Peyer's patch (tissue), 4 donors: Measurements from ENCODE around the gene ASTL. TPM values are rescaled to one million over a fixed set of nuclear protein-coding genes. Genes with fewer than 3 reads are reported as not detected.

Source experiments
- DNase-seq, 3 donors: peaks; one replicate each; pipeline ENCODE4 v3.0.0-alpha.2; 2017 to 2019
- H3K27ac ChIP-seq, 4 donors: fragments of 200-600 bp; sonication (generic); one replicate each; pipeline ENCODE4 v1.5.1; 2016 to 2019
- H3K27me3 ChIP-seq, 2 donors: fragments of 200-600 bp; sonication (generic); one replicate each; pipeline ENCODE4 v1.5.1; 2019
- H3K36me3 ChIP-seq, 3 donors: fragments of 200-600 bp; sonication (generic); one replicate each; pipeline ENCODE4 v1.5.1; 2016 to 2019
- H3K4me1 ChIP-seq, 4 donors: fragments of 200-600 bp; sonication (generic); one replicate each; pipeline ENCODE4 v1.5.1; 2016 to 2019
- H3K4me3 ChIP-seq, 4 donors: fragments of 200-600 bp; sonication (generic); 1 replicate in 3 of 4; 2 replicates in 1 of 4; pipeline ENCODE4 v1.5.1; 2016 to 2019; ENCODE audit warnings: mild to moderate bottlenecking in 1 of 4
- H3K9me3 ChIP-seq, 4 donors: fragments of 200-600 bp; sonication (generic); one replicate each; pipeline ENCODE4 v1.5.1; 2016 to 2019; ENCODE audit warnings: mild to moderate bottlenecking in 1 of 4
- CTCF ChIP-seq, 6 experiments: fragments of 450-650 bp in 4 of 6; fragments of 200-600 bp in 2 of 6; sonication (generic) in 1 of 6; IDR thresholded peaks; one replicate each; pipeline ENCODE4 v1.5.1; 2017 to 2019; ENCODE audit warnings: antibody characterized with exemption in 6 of 6, mild to moderate bottlenecking in 3 of 6, moderate library complexity in 1 of 6
- POLR2A ChIP-seq, 2 donors: fragments of 450-650 bp; IDR thresholded peaks; one replicate each; pipeline ENCODE4 v1.5.1; 2017; ENCODE audit warnings: antibody characterized with exemption in 2 of 2, mild to moderate bottlenecking in 2 of 2, moderate library complexity in 2 of 2
- total RNA-seq, 4 donors: library from RNA; depleted of rRNA; stranded (reverse); fragments of >200 nt; gene quantifications; one replicate each; pipeline ENCODE4 v1.1.0, GENCODE V29; 2016

ASTL gene
- total RNA-seq, 4 donors from 2014 or later = not detected

GRCh38 chr2:96109931-96110511 is 28.3 kb downstream of the ASTL start:
- H3K36me3 ChIP-seq = no peaks in the 10 kb centered on the region
- H3K4me3 ChIP-seq = no peak overlapping the region
- H3K4me1 ChIP-seq = peaks cover 0 to 6% (median 0%) of the 10 kb centered on the region in 4 donors
- peaks cover 0 to 9% (median 4%) of the 10 kb centered on the region in 4 donors for H3K9me3 ChIP-seq
- H3K27ac ChIP-seq = peak overlapping the region in 1 of 4 donors; percentile 49
- DNase-seq = peak in 1 of 3 donors; percentile 43
- TF ChIP-seq CTCF (IDR thresholded peaks at IDR 0.05) (no peak), POLR2A (IDR thresholded peaks at IDR 0.05) (no peak)
- H3K27me3 ChIP-seq = no peaks in the 10 kb centered on the region

GRCh38 chr2:96109361-96109680 is 29.0 kb downstream of the ASTL start:
- H3K27me3 ChIP-seq = no peaks in the 10 kb centered on the region
- H3K27ac ChIP-seq = peak overlapping the region in 2 of 4 donors; percentile 31 to 49
- peaks cover 0 to 10% (median 4%) of the 10 kb centered on the region in 4 donors for H3K9me3 ChIP-seq
- TF ChIP-seq CTCF (IDR thresholded peaks at IDR 0.05) (no peak), POLR2A (IDR thresholded peaks at IDR 0.05) (no peak)
- DNase-seq = no peak
- peaks cover 0 to 6% (median 0%) of the 10 kb centered on the region in 4 donors for H3K4me1 ChIP-seq
- no peak overlapping the region for H3K4me3 ChIP-seq
- no peaks in the 10 kb centered on the region for H3K36me3 ChIP-seq

GRCh38 chr2:96108541-96109360 is 29.6 kb downstream of the ASTL start:
- Histone ChIP-seq H3K36me3 (no peaks in the 10 kb centered on the region), H3K4me3 (no peak overlapping the region), H3K9me3 (peaks cover 0 to 10% (median 4%) of the 10 kb centered on the region in 4 donors), H3K4me1 (peaks cover 0 to 6% (median 0%) of the 10 kb centered on the region in 4 donors), H3K27ac (peak overlapping the region in 2 of 4 donors; percentile 13 to 31), H3K27me3 (no peaks in the 10 kb centered on the region)
- DNase-seq = peak in 1 of 3 donors; percentile 43
- TF ChIP-seq CTCF (IDR thresholded peaks at IDR 0.05) (no peak), POLR2A (IDR thresholded peaks at IDR 0.05) (no peak)

- H3K36me3 ChIP-seq = no peaks in the 10 kb centered on the region
- no peaks in the 10 kb centered on the region for H3K27me3 ChIP-seq
- no peak overlapping the region for H3K4me3 ChIP-seq
- DNase-seq = peak in 1 of 3 donors; percentile 29
- H3K9me3 ChIP-seq = peaks cover 0 to 10% (median 4%) of the 10 kb centered on the region in 4 donors
- peaks cover 0 to 6% (median 0%) of the 10 kb centered on the region in 4 donors for H3K4me1 ChIP-seq
- TF ChIP-seq CTCF (IDR thresholded peaks at IDR 0.05) = no peak
- TF ChIP-seq POLR2A (IDR thresholded peaks at IDR 0.05) = no peak
- H3K27ac ChIP-seq = no peak overlapping the region
Observed at GRCh38 chr2:96108151-96108540, 30.2 kb downstream of the ASTL start.

GRCh38 chr2:96107708-96108065 is 30.6 kb downstream of the ASTL start:
- Histone ChIP-seq H3K27me3 (no peaks in the 10 kb centered on the region), H3K4me1 (peaks cover 0 to 6% (median 0%) of the 10 kb centered on the region in 4 donors), H3K36me3 (no peaks in the 10 kb centered on the region), H3K27ac (no peak overlapping the region), H3K9me3 (peaks cover 0 to 10% (median 4%) of the 10 kb centered on the region in 4 donors), H3K4me3 (no peak overlapping the region)
- DNase-seq = peak in 1 of 3 donors; percentile 31
- TF ChIP-seq POLR2A (IDR thresholded peaks at IDR 0.05) (no peak), CTCF (IDR thresholded peaks at IDR 0.05) (no peak)
